Osteocyte (in vitro differentiated cells): ENCODE data around the gene FAM81A. TPM values are rescaled to one million over a fixed set of nuclear protein-coding genes. Genes with fewer than 3 reads are reported as not detected.
A peak's percentile ranks its signal among the peaks of the same experiment; 100 is the strongest.
"Not testable (repeated sequence)": the region's sequence is repeated elsewhere in the genome, so short reads cannot be mapped to it uniquely, and the experiment has no call there.

ENCODE experiments used
- DNase-seq: peaks from one replicate; pipeline ENCODE4 v3.0.0; 2021; ENCODE audit warnings: mixed read lengths; ENCODE audit not compliant: unreplicated experiment; ENCODE audit errors: extremely low spot score
- H3K27ac Mint-ChIP-seq: one replicate; pipeline ENCODE4 v1.8.0; 2021; ENCODE audit warnings: mild to moderate bottlenecking, mixed read lengths; ENCODE audit not compliant: unreplicated experiment
- H3K27me3 Mint-ChIP-seq: one replicate; pipeline ENCODE4 v1.8.0; 2021; ENCODE audit warnings: mixed read lengths; ENCODE audit not compliant: unreplicated experiment
- H3K36me3 Mint-ChIP-seq: one replicate; pipeline ENCODE4 v1.8.0; 2021; ENCODE audit warnings: mixed read lengths; ENCODE audit not compliant: unreplicated experiment
- H3K4me1 Mint-ChIP-seq: one replicate; pipeline ENCODE4 v1.8.0; 2021; ENCODE audit warnings: mixed read lengths; ENCODE audit not compliant: unreplicated experiment
- H3K4me3 Mint-ChIP-seq: one replicate; pipeline ENCODE4 v1.8.0; 2021; ENCODE audit warnings: mild to moderate bottlenecking, moderate library complexity, mixed read lengths; ENCODE audit not compliant: unreplicated experiment
- H3K9me3 Mint-ChIP-seq: one replicate; pipeline ENCODE4 v1.8.0; 2021; ENCODE audit warnings: mixed read lengths; ENCODE audit not compliant: unreplicated experiment
- total RNA-seq: library from RNA; stranded (reverse); gene quantifications from 2 replicates; pipeline ENCODE4 v1.2.1, GENCODE V29; 2021
- TF ChIP-seq, protein P1 (sequence below): fragments of 200-600 bp; sonication (generic); IDR thresholded peaks from 2 replicates; pipeline ENCODE4 v1.5.0; 2021; ENCODE audit warnings: antibody characterized with exemption, mild to moderate bottlenecking, moderate library complexity

The FAM81A gene
- total RNA-seq, 1 donor from 2014 or later: not detected

DNA sequence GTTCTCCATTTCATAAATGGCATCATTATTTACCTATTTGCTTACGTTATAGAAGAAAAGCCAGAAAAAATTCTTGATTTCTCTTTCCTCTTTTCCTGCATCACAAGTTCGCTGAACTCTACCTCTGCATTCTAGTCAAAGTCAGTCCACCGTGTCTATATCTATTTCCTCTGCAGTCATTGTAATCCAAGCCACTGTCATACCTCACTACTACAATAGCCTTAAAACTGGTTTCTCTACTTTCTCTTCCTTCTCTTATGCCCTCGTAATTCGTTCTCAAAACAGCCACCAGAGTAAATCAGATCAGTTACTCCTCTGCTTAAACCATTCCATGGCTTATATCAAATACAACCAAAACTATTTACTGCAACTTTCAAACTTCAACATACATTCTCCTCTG lies 13.4 kb upstream of the FAM81A start:
- Mint-ChIP-seq H3K4me1 (no peaks in the 10 kb centered on the region), H3K4me3 (no peak overlapping the region), H3K36me3 (no peaks in the 10 kb centered on the region), H3K9me3 (peaks cover 7% of the 10 kb centered on the region), H3K27ac (no peak overlapping the region), H3K27me3 (peaks cover 42% of the 10 kb centered on the region)
- no peak for DNase-seq
- TF ChIP-seq, protein P1, sequence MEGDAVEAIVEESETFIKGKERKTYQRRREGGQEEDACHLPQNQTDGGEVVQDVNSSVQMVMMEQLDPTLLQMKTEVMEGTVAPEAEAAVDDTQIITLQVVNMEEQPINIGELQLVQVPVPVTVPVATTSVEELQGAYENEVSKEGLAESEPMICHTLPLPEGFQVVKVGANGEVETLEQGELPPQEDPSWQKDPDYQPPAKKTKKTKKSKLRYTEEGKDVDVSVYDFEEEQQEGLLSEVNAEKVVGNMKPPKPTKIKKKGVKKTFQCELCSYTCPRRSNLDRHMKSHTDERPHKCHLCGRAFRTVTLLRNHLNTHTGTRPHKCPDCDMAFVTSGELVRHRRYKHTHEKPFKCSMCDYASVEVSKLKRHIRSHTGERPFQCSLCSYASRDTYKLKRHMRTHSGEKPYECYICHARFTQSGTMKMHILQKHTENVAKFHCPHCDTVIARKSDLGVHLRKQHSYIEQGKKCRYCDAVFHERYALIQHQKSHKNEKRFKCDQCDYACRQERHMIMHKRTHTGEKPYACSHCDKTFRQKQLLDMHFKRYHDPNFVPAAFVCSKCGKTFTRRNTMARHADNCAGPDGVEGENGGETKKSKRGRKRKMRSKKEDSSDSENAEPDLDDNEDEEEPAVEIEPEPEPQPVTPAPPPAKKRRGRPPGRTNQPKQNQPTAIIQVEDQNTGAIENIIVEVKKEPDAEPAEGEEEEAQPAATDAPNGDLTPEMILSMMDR: no peak

DNA sequence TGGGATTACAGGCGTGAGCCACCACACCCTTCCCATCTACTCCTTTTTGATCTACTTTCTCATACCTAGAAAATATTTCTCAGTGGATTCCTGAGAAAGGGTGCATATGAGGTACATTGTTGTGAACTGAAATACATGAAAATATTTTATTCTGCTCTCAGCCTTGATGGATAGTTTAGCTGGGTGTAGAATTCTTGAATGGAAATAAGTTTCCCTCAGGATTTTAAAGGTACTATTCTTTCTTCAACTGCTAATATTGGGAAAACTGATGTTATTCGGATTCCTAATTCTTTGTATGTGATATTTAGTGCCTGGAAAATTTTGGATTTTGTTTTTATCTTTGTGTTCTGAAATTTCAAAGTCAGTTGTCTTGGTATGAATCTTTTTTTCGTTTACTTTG lies 9.1 kb upstream of the FAM81A start:
- not testable (repeated sequence) for H3K4me3 Mint-ChIP-seq, DNase-seq, H3K9me3 Mint-ChIP-seq, H3K4me1 Mint-ChIP-seq, H3K27ac Mint-ChIP-seq, H3K36me3 Mint-ChIP-seq
- H3K27me3 Mint-ChIP-seq: peaks cover 47% of the 10 kb centered on the region

- TF ChIP-seq, protein P1: no peak
- H3K9me3 Mint-ChIP-seq: peaks cover 7% of the 10 kb centered on the region
- H3K4me3 Mint-ChIP-seq: no peak overlapping the region
- H3K27me3 Mint-ChIP-seq: peaks cover 58% of the 10 kb centered on the region
- peaks cover 6% of the 10 kb centered on the region for H3K4me1 Mint-ChIP-seq
- H3K36me3 Mint-ChIP-seq: no peaks in the 10 kb centered on the region
- no peak overlapping the region for H3K27ac Mint-ChIP-seq
- no peak for DNase-seq
These were observed 5.6 kb upstream of the FAM81A start for GRCh38 chr15:59432389-59432788.

DNA sequence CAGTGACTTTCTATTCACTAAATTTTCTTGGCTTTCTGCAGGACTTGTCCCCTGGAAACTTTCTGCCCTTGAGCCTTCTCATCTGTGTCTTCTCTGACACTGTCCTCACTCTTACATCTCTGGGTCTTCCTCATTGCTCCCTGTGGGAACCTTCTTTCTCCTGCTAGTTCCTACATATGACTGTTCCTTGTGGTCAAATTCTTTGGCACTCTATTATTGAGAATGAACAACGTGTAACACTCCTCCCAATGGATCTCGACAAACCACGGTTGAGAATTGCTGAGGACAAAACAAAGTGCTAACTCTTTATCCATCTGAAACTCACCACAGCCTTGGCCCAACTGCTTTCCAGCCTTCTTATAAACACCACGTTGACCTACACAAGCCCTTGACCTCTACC lies 3.5 kb upstream of the FAM81A start:
- peaks cover 13% of the 10 kb centered on the region for H3K4me1 Mint-ChIP-seq

GRCh38 chr15:59436774-59437141 lies 1.2 kb upstream of the FAM81A start:
- no peak for DNase-seq
- Mint-ChIP-seq H3K27ac (no peak overlapping the region), H3K4me1 (peaks cover 13% of the 10 kb centered on the region), H3K9me3 (no peaks in the 10 kb centered on the region), H3K36me3 (no peaks in the 10 kb centered on the region), H3K27me3 (peaks cover 82% of the 10 kb centered on the region), H3K4me3 (peak overlapping the region; percentile 79)
- TF ChIP-seq, protein P1: no peak

More for the DNA sequence above, 3.5 kb upstream of the FAM81A start:
- TF ChIP-seq, protein P1: no peak
- Mint-ChIP-seq H3K4me3 (no peak overlapping the region), H3K36me3 (no peaks in the 10 kb centered on the region), H3K27ac (no peak overlapping the region), H3K9me3 (no peaks in the 10 kb centered on the region), H3K27me3 (peaks cover 67% of the 10 kb centered on the region)
- peak; percentile 25 for DNase-seq
